ENCODE measurements around the gene CDKAL1.
"Not testable (repeated sequence)": the region's sequence is repeated elsewhere in the genome, so short reads cannot be mapped to it uniquely, and the experiment has no call there.

Gene CDKAL1

DNA sequence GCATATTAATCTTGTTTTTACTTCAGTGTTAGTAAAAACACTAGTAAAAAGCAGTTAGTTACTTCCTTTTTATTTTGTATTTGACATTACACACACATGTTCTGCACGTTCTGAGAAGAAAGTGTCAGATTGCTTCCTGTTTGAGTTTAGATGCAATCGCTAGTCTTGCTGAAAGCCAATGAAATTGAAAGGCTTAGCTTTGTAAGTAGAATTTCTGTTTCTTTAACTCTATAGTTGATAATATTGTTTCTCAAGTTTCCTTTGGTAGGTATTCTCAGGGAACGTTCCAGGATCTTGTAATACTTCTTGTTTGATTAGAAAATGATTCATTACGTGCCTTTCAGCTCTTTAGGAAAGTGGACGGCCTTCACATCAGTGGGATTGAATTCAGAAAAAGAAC is 55.0 kb downstream of the CDKAL1 start:
- no peak overlapping the region for H3K4me3 ChIP-seq (ENCODE audit: low read length)
- H3K27ac ChIP-seq (ENCODE audit: low read length): no peak overlapping the region
- H3K27me3 ChIP-seq (replicated peaks; ENCODE audit: insufficient read depth, low read length): no peaks in the 10 kb centered on the region
- no peaks in the 10 kb centered on the region for H3K79me2 ChIP-seq (ENCODE audit: low read length)
- TF ChIP-seq, protein P1, sequence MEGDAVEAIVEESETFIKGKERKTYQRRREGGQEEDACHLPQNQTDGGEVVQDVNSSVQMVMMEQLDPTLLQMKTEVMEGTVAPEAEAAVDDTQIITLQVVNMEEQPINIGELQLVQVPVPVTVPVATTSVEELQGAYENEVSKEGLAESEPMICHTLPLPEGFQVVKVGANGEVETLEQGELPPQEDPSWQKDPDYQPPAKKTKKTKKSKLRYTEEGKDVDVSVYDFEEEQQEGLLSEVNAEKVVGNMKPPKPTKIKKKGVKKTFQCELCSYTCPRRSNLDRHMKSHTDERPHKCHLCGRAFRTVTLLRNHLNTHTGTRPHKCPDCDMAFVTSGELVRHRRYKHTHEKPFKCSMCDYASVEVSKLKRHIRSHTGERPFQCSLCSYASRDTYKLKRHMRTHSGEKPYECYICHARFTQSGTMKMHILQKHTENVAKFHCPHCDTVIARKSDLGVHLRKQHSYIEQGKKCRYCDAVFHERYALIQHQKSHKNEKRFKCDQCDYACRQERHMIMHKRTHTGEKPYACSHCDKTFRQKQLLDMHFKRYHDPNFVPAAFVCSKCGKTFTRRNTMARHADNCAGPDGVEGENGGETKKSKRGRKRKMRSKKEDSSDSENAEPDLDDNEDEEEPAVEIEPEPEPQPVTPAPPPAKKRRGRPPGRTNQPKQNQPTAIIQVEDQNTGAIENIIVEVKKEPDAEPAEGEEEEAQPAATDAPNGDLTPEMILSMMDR (IDR thresholded peaks at IDR 0.05; ENCODE audit: low read length): no peak
- TF ChIP-seq EZH2phosphoT487 (IDR thresholded peaks at IDR 0.05; ENCODE audit: low read length) (no peak), EZH2 (optimal IDR thresholded peaks at IDR 0.05; ENCODE audit: low read depth, low read length) (no peak)
- no peaks in the 10 kb centered on the region for H3K9me2 ChIP-seq (replicated peaks; ENCODE audit: insufficient read depth, low read length)
- H3K9me3 ChIP-seq (replicated peaks; ENCODE audit: insufficient read depth, low read length): no peaks in the 10 kb centered on the region
- H3K9ac ChIP-seq (ENCODE audit: low read length): no peak overlapping the region
- H4K20me1 ChIP-seq (ENCODE audit: insufficient read depth, low read length): no peaks in the 10 kb centered on the region
- no peak overlapping the region for H3K4me2 ChIP-seq (ENCODE audit: low read depth, low read length)
- DNase-seq: no peak
- H3K36me3 ChIP-seq (replicated peaks; ENCODE audit: insufficient read depth, low read length): no peaks in the 10 kb centered on the region; the same call in 1 of the 2 replicates
- H2AFZ ChIP-seq (ENCODE audit: low read length): no peak overlapping the region
- H3F3A ChIP-seq (ENCODE audit: insufficient read depth, low read length): no peaks in the 10 kb centered on the region
- no peaks in the 10 kb centered on the region for H3K4me1 ChIP-seq (ENCODE audit: low read length)

DNA sequence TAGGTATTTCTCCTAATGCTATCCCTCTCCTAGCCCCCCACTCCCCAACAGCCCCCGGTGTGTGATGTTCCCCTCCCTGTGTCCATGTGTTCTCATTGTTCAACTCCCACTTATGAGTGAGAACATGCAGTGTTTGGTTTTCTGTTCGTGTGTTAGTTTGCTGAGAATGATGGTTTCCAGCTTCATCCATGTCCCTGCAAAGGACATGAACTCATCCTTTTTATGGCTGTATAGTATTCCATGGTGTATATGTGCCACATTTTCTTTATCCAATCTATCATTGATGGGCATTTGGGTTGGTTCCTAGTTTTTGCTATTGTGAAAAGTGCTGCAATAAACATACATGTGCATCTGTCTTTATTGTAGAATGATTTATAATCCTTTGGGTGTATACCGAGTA is 56.2 kb downstream of the CDKAL1 start:
- not testable (repeated sequence) for H4K20me1 ChIP-seq (ENCODE audit: insufficient read depth, low read length); H3F3A ChIP-seq (ENCODE audit: insufficient read depth, low read length); H3K4me2 ChIP-seq (ENCODE audit: low read depth, low read length); H2AFZ ChIP-seq (ENCODE audit: low read length); H3K79me2 ChIP-seq (ENCODE audit: low read length); H3K9ac ChIP-seq (ENCODE audit: low read length); H3K27ac ChIP-seq (ENCODE audit: low read length); H3K4me1 ChIP-seq (ENCODE audit: low read length); H3K27me3 ChIP-seq (replicated peaks; ENCODE audit: insufficient read depth, low read length); H3K36me3 ChIP-seq (replicated peaks; ENCODE audit: insufficient read depth, low read length); H3K4me3 ChIP-seq (ENCODE audit: low read length); H3K9me3 ChIP-seq (replicated peaks; ENCODE audit: insufficient read depth, low read length); H3K9me2 ChIP-seq (replicated peaks; ENCODE audit: insufficient read depth, low read length); DNase-seq

DNA sequence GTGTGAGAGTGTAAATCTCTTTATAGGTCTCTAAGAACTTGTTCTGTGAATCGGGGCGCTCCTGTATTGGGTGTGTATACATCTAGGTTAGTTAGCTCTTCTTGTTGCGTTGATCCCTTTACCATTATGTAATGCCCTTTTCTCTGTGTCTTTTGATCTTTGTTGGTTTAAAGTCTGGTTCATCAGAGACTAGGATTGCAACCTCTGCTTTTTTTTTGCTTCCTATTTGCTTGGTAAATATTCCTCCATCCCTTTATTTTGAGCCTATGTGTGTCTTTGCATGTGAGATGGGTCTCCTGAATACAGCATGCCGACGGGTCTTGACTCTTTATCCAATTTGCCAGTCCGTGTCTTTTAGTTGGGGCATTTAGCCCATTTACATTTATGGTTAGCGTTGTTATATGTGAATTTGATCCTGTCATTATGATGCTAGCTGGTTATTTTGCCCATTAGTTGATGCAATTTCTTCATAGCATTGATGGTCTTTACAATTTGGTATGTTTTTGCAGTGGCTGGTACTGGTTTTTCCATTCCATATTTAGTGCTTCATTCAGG is 60.1 kb downstream of the CDKAL1 start:
- H2AFZ ChIP-seq (ENCODE audit: low read length); H3K9me2 ChIP-seq (replicated peaks; ENCODE audit: insufficient read depth, low read length); H3K36me3 ChIP-seq (replicated peaks; ENCODE audit: insufficient read depth, low read length); H4K20me1 ChIP-seq (ENCODE audit: insufficient read depth, low read length); DNase-seq; H3K4me1 ChIP-seq (ENCODE audit: low read length); H3K4me2 ChIP-seq (ENCODE audit: low read depth, low read length); H3K9me3 ChIP-seq (replicated peaks; ENCODE audit: insufficient read depth, low read length); H3K27me3 ChIP-seq (replicated peaks; ENCODE audit: insufficient read depth, low read length); H3K4me3 ChIP-seq (ENCODE audit: low read length); H3F3A ChIP-seq (ENCODE audit: insufficient read depth, low read length); H3K79me2 ChIP-seq (ENCODE audit: low read length); H3K9ac ChIP-seq (ENCODE audit: low read length); H3K27ac ChIP-seq (ENCODE audit: low read length): not testable (repeated sequence)

DNA sequence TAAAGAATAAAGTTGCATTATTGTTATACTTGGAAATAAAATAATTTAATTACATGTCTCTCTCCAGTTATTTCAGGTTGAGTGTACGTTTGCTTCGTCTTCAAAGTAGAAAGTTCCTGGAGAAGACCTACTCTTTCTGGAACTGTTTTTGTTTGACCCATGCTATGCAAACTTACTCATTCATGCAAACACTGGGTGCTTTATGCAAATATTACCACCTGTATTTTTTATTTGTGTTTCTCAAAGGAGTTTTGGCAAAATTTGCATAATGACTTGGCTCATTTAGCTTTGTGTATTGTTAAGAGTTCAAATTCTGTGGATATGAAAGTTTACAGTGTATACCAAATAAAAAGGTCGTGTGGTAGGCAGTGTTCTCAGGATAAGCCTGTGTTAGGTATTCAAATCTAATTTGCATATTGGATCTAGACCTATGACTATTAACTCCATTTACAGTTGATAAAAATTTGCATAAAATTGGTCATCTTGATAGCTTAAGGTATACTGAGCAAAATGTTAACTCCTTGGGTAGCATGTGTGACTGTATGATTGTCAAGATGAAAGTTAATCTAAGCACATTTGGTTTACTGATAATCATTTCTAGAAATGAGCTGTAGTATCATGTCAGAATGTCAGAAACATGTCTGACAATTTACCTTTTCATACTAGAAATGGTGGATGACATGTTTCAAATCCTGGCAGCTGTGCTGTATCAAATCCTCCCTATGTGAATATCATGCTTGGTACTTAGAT is 65.2 kb downstream of the CDKAL1 start:
- Histone ChIP-seq H3K9me3 (replicated peaks; ENCODE audit: insufficient read depth, low read length) (no peaks in the 10 kb centered on the region), H3K79me2 (ENCODE audit: low read length) (no peaks in the 10 kb centered on the region), H3K4me3 (ENCODE audit: low read length) (no peak overlapping the region), H3K36me3 (replicated peaks; ENCODE audit: insufficient read depth, low read length) (peaks cover 3% of the 10 kb centered on the region; the same call in 1 of the 2 replicates), H3K27ac (ENCODE audit: low read length) (no peak overlapping the region), H3K27me3 (replicated peaks; ENCODE audit: insufficient read depth, low read length) (no peaks in the 10 kb centered on the region), H3K4me1 (ENCODE audit: low read length) (no peaks in the 10 kb centered on the region), H4K20me1 (ENCODE audit: insufficient read depth, low read length) (no peaks in the 10 kb centered on the region), H2AFZ (ENCODE audit: low read length) (no peak overlapping the region), H3K4me2 (ENCODE audit: low read depth, low read length) (no peak overlapping the region), H3F3A (ENCODE audit: insufficient read depth, low read length) (no peaks in the 10 kb centered on the region; the same call in 1 of the 2 replicates), H3K9ac (ENCODE audit: low read length) (no peak overlapping the region), H3K9me2 (replicated peaks; ENCODE audit: insufficient read depth, low read length) (no peaks in the 10 kb centered on the region)
- TF ChIP-seq, protein P1 (IDR thresholded peaks at IDR 0.05; ENCODE audit: low read length): no peak
- no peak for TF ChIP-seq EZH2phosphoT487 (IDR thresholded peaks at IDR 0.05; ENCODE audit: low read length)
- no peak for TF ChIP-seq EZH2 (optimal IDR thresholded peaks at IDR 0.05; ENCODE audit: low read depth, low read length)
- DNase-seq: no peak
